Hepatic stellate cell (primary cell): Measurements from ENCODE around the gene COA6.
"Not testable (repeated sequence)": the region's sequence is repeated elsewhere in the genome, so short reads cannot be mapped to it uniquely, and the experiment has no call there.

Source experiments
- DNase-seq: peaks from one replicate; pipeline ENCODE4 v3.0.0; 2011; ENCODE audit warnings: low spot score

COA6 gene, protein sequence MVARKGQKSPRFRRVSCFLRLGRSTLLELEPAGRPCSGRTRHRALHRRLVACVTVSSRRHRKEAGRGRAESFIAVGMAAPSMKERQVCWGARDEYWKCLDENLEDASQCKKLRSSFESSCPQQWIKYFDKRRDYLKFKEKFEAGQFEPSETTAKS

DNA sequence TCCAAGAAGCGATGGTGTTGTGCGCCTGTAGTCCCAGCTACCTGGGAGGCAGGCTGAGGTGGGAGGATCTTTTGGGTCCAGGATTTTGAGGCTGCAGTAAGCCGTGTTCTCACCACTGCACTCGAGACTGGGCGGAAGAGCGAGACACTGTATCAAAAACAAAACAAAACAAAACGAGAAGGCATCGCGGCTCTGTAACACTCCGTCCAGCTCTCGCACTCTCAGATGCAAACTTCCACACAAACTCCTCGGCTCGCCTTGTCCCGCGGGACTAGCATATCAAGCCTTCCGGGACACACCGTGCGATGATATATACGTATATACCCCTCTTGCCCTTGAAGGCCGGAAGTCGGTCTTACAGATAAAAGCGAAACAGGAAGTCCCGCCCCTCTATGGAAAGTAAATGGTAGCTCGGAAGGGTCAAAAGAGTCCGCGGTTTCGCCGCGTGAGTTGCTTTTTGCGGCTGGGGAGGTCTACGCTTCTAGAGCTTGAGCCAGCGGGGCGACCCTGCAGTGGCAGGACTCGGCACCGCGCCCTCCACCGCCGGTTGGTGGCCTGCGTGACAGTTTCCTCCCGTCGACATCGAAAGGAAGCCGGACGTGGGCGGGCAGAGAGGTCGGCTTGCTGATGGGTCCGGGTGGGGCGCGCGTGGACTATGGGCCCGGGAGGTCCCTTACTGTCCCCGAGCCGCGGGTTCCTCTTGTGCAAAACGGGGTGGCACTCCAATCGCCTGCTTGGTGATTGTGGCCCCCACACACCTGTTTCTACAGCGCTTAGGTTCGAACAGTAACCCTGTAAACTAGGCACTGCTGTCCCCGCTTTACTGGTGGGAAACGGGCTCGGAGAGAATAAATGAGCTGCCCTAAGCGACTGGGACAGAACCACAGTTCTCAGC is at the start of gene COA6:
Gene COA6 (plus strand): TSS at position 393 of the 895 bp plus-strand sequence. CDS start 11 bp downstream, at position 404.
- peak; percentile 83 for DNase-seq

DNA sequence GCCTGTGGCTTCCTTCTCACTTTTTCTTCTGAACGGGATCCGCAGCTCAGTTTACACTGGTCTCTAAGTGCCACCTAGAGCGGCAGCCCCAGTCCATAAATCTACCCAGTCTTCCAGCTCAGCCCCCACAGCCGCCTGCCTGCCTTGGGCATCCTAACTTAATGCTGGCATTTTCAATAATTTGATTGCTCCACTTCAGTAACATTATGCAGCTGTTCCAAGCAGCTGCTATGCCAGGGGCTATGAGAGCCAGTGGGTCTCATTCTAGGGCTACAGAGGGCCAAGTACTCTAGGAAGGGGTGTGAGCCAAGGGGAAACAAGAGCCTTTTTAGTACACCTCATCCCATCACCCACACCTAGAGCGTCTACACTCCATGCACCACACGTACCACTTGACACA is 48.4 kb upstream of the COA6 start:
- DNase-seq, result no peak

DNA sequence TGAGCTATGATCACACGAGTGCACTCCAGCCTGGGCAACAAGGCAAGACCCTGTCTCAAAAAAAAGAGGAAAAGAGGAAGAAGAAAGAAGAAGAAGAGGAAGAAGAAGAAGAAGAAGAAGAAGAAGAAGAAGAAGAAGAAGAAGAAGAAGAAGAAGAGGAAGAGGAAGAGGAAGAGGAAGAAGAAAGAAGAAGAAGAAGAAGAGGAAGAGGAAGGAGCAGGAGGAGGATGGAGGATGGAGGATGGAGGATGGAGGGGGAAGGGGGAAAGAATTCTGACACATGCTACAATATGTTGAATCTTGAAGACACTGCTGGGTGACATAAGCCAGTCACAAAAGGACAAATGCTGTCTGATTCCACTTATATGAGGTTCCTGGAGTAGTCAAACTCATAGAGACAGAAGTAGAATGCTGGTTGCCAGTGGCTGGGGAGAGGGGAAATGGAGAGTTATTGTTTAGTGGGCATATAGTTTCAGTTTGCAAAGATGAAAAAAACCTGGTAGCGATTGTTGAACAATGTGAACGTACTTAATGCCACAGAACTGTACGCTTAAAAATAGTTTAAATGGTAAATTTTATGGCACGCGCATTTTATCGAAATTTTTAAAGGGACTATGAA is 47.3 kb upstream of the COA6 start:
- DNase-seq, result no peak

DNA sequence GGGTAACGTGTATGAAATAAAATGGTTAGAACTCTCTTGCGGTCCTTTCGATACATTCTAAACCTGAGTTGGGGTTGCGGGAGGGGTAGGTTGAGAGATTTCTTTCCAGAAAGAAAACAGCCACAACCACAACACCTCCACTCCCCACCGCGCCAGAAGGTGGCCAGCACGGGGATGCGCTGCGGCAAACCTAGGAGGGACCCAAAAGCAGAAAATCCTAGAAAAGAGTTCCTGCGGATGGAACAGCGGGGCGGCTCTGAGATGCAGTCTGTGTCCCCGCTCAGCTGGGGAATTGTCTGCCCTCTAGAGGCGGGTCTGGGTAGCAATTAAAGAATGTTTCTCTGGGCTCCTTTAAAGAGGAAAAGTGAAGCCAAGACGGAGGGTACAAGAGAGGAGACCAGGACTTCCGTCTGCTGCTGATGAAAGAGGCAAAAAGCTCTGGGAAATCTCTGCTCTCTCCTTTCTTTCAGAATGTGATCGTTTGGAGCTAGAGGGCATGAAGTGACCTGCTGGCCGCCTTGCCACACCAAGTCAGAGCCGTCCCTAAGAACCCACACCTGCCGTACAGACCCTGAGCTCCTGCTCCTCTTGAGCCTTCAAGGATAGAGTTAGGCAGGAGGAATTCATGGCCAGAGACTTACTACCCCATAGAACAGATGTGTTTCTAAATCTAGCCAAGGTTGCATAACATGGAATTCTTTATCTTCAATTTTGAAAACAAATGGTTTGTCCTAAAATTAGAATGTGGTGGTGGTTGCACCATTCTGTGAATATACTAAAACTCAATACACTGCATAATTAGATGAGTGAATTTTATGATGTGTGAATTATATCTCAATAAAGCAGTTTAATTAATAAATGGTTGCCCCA is 46.5 kb upstream of the COA6 start:
- DNase-seq, result peak; percentile 44

DNA sequence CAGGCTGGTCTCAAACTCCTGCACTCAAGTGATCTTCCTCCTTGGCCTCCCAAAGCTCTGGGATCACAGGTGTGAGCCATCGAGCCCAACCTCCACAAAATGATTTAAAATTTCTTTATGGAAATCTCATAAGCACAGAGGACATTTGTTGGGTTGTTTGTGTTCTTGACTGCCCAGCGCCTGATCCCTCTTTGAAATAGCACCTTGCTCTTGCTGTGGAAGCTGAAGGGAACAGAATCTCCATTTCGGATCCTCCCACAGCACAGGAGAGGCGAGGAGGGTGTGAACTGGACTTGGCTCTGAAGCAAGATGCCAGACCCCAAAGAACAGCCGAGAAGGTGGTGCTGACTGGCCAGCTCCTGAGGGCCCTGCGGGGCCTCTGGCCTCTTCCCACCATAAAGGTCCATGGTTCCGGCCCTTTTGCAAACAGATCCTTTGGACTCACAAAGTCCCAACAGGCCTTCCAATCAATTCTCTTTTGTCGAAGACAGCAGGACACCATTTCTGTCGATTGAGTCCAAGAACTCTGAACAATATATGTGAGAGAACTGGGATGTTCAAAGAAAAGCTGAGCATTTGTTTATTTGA is 45.6 kb upstream of the COA6 start:
- DNase-seq, result no peak

DNA sequence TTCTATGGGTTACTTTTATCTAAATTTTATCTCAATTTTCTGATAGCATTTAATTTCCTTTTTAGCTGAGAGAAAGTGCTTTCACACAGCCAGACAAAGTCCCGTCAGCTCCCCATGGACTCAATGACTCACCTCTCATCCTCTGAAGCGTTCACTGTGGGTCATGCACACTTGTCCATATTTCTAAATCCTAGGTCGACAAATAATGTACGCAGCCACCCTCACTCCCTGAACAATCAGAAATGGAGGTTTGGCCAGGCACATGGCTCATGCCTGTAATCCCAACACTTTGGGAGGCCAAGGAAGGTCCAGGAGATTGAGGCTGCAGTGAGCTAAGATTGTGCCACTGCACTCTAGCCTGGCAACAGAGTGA is 42.4 kb upstream of the COA6 start:
- DNase-seq, result no peak

DNA sequence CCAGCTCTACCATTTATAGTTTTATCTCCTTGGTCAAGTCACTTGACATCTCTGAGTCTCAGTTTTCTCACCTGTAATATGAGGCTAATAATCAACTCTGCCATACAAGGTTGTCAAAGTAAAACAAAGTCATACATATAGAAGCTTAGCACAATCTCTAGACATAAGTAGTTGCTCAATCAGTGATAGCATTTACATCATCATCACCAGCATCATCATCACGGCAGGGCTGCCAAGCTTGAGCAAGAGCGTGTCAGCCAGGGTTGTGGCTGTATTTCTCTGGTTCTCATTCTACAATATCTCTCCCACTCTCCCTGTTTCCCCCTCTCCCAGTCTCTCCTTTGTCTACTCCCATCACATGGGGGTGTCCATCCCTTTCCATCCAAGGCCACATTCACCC is 41.7 kb upstream of the COA6 start:
- DNase-seq, result no peak

DNA sequence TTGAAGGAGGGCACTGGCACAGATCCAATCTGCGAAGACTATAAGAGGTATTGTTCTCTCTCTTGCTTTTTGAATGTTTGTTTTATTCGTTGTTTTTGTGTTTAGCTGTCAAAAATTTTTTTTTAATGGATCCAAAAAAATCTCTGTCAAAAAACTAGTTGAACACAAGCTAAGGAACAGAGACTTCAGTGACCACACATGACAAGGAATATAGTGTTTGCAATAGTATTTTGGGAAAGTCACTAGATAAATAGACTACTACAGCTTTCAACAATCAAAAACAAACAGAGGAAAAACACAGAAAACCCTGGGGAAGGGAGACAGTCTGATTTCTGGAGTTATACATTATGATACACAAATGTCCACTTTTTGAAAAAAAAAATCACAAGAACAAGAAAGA is 36.9 kb upstream of the COA6 start:
- DNase-seq, result no peak

DNA sequence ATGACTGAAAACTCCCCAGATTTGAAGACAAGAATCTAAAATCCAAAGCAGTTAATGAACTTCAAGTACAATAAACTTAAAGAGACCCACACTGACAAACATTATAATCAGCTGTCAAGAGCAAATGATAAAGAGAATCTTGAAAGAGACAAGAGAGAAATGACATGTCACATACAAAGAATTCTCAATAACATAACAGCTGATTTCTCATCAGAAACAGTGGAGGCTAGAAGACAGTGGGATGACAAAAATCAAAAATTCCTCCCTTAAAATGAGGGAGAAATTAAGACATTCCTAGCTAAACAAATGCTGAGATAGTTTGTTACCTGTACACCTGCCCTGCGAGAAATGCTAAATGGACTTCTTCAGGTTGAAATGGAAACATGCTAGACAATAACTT is 36.0 kb upstream of the COA6 start:
- no peak for DNase-seq

DNA sequence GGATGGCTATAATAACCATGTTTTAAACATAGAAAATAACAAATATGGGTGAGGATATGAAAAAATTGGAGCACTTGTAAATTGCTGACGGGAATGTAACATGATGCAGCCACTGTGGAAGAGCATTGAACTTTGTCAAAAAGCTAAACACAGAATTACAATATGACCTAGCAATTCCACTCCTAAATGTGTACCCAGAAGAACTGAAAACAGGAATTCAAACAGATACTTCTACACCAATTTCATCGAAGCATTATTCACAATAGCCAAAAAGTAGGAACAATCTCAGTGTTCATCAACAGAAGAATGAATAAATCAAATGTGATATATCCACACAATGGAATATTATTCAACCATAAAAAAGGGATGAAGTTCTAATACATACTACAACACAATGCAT is 32.7 kb upstream of the COA6 start:
- no peak for DNase-seq

DNA sequence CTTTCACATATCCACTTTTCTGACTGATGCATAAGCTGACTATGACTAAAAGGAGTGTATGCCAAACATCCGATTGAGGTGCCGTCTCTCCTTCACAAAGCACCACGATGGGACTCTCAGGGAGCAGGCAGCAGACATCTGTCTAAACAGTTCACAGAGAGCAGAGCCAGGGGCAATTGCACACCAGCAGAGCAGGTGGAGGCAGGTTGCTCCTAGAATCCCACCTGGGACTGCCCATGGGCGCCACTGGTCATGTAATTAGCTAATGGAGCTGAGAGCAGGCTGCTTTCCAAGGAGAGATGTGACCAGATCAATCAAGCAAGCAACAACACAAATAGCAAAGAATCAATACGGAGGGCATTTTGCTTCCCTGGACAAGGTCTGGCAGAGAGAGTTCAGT is 30.5 kb upstream of the COA6 start:
- DNase-seq, result no peak

DNA sequence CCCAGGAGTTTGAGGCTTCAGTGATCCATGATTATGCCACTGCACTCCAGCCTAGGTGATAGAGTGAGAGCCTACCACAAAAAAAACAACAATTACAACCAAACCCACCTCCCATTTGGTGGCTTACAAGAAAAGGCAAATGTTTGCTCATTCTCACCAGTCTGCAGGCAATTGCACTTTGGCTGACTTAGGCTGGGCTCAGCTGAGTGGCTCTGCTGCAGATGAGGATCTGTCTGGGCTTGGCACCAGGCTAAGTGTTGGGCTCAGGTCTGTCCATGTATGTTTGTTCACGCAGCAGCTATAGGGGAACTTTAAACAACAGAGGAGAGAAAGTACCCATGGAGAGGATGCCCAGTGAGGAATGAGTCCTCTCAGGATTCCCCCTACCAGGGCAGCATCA is 28.0 kb upstream of the COA6 start:
- no peak for DNase-seq

DNA sequence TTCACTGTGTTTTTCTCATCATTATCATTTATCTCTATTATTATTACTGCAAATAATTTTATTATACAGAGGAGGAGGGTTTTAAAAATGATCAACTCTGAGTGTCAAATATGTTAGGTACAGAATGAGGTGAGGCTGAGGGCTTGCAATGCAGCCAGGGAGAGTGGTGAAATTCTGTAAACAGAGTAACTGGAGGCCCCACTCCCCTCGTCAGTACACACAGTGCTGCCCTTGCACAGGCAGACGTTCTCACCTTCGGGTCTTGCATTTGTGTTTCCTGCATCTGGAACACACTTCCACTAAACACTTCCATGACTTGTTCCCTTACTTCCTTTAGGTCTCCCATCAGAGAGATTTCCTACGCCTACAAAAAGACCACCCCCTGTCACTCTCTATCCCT is 24.3 kb upstream of the COA6 start:
- no peak for DNase-seq

DNA sequence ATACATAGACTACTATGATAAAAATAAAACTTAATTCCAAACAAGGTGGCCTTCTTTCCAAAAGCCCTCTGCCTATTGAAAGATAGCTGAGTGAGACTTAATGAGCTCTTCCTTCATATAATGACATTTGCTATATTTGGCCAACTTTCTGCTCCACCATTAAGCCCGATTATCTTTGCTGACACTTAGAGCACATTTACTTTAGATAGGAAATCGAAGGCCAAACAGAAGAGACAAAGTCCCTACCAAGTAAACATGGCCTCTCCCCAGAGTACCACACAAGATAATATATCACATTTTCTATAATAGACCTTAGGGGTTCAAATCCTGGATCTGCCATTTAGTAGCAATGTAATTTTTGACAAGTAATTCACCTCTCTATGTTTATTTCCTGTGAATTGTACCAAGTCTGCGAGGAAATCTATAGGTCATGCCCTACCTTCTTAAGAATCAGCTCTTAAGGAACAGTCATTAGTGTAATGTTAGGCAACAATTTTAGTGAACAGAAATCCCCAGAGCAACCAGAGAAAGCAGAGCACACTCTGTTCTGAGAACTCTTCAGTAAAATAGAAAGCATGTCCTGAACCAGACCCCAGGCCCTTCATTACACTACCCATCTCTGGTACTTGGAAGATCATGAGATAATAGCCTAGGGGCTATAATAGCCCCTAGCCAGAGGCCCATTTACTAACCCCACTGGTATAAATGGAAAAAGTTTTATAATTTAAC is 17.3 kb upstream of the COA6 start:
- no peak for DNase-seq

DNA sequence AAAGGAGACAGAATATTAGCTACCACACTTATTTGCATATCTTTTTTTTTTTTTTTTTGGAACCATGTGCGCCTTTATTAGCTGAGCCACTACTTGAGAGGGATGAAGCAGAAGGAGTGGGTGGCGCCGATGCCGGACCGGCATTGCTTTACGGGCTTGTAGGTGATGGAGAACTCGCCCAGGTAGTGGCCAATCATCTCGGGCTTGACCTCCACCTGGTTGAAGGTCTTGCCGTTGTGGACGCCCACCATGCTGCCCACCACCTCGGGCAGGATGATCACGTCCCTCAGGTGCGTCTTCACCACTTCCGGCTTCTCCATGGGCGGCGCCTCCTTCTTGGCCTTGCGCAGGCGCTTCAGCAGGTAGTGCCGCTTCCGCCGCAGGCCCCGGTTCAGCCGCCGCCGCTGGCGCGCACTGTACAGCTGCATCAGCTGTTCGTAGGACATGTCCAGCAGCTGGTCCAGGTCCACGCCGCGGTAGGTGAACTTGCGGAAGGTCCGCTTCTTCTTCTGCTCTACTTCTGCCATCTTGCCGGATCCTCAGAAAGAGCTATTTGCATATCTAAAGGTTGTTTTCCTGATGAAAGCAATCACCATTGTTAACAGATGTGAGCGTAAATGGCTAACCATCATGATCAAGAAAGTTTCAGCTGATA is 16.5 kb upstream of the COA6 start:
- DNase-seq, result not testable (repeated sequence)

DNA sequence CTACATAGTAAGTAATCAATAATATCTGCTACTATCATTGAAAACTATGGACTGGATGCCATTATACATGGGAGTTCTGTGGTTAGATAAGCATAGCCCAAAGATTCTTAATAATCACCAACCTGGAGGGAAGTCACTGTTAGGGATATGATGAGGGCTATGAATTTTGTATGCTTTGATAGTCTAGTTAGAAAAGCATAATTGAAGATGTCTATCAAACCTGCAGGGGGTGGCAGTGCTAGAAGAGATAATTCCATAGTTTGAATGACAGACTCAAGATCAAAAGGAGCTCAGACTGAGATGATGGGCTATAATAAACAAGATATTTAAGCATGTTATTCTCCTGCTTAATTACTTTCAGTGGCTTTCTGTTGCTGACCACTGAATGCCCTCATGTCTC is 15.4 kb upstream of the COA6 start:
- DNase-seq, result no peak

DNA sequence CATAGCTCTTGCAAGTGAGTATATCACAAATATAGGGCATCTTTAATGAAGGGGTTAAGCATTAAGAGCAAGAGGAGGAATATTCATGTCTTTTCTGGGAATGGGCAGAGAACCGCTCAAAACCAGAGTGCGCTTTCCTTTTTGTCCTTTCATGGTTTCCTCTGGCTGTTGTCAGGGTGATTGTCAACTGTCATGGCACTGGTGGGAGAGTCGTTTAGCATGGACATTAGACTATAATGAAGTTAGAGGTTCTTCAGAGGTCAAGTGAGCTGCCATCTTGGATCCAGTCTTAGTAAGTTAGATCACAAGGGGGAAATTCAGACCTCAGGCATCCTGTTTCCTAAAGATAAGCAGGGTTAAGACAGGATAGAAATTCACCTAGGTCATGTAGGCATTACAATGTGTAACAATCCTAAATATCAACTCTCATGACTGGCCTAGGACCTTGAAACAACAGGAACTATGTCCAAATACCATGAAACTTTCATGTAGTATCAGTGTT is 12.1 kb upstream of the COA6 start:
- DNase-seq, result no peak

DNA sequence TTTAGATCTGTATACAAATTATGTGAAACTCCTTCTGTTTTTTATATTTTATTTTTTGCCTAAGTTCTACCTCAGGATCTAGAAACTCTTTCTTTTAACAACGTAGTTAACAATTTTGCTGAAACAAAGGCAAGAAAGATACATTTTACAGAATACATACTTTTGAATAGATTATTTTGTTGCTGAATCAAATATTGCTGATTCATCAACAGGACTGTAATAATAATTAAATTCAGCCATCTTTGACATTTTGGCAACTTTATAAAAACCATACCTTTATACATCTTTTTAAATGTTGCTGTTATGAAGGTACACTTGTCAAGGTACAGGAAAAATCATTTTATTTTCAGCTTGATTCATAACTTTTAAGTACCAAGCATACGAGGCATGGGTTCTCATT is 10.7 kb upstream of the COA6 start:
- no peak for DNase-seq

DNA sequence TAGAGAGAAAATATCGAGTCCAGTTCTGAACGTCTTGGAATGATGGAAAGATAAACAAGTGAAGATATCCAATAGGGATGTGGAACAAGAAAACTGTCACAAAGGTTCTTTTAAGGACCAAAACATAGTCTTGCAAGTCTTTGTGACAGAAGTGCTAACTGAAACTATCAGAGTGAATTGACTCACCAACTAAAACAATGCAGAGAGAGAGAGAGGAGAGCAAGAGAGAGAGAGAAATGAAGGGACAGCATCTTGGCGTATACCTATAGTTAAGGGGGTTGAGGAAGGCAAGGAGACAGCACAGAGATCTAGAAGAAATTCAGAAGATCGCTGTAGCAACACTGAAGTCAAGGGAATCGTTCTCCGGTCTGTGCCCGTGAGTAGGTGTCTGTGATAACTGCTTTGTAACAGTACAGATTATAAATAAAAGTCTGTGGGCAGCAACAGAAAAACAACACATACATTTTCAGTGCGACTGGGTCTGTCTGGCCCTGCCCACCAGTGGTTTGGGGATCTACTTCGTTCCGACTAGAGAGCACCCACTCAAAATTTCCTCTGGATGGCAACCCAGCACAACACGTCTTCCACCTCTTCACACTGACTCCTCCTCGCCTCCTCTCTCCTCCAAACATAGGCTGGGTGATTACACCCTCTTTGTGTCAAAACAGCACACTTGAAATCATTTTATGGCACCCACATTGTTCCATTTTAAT is 4.8 kb upstream of the COA6 start:
- DNase-seq, result no peak

DNA sequence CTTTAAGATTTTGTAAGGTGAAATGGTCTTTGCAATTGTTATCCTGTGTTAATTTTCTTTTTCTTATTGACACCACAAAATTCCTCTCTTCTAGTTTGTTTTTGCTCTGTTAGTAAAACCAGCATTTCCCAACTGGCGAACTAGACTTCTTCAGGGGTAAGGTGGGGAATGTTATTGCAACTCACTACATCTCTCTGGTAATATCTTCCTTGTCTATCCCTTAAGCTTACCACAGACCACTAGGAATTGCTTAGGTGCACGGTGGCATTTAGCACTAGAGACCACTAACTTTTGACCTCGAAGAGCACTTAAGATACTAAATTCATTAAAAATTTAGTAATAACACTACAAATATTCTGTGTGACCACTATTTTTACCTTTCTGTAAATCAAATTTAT is 4.2 kb upstream of the COA6 start:
- DNase-seq, result no peak
